Body of pancreas (tissue), 4 donors: ENCODE results near the gene PLEKHB1. TPM values are rescaled to one million over a fixed set of nuclear protein-coding genes. Genes with fewer than 3 reads are reported as not detected.

Experiments used
- ATAC-seq: fragments of 150-250 bp; one replicate; pipeline ENCODE4 v1.9.1; 2016
- DNase-seq, 4 donors: peaks; one replicate each; pipeline ENCODE4 v3.0.0-alpha.2; 2019
- H3K27ac ChIP-seq, 4 donors: fragments of 200-600 bp; sonication (generic); 1 replicate in 3 of 4; 2 replicates in 1 of 4; pipeline versions ENCODE4 v1.5.1 to v1.6.1; 2016 to 2019; ENCODE audit warnings: mild to moderate bottlenecking in 1 of 4, mixed read lengths in 1 of 4, moderate library complexity in 1 of 4
- H3K27me3 ChIP-seq, 2 donors: fragments of 200-600 bp; sonication (generic); one replicate each; pipeline ENCODE4 v1.6.0; 2016; ENCODE audit warnings: mild to moderate bottlenecking in 1 of 2
- H3K36me3 ChIP-seq, 2 donors: fragments of 200-600 bp; sonication (generic); replicated peaks in 1 of 2; 2 replicates each; pipeline ENCODE4 v1.5.1; 2016; ENCODE audit warnings: low read depth in 2 of 2; ENCODE audit not compliant: insufficient read depth in 1 of 2
- H3K4me1 ChIP-seq: fragments of 200-600 bp; sonication (generic); one replicate; pipeline ENCODE4 v1.6.0; 2016
- H3K4me3 ChIP-seq, 2 donors: fragments of 200-600 bp; sonication (generic); 1 replicate in 1 of 2; 2 replicates in 1 of 2; pipeline ENCODE4 v1.5.1; 2016 to 2019
- H3K9me3 ChIP-seq, 3 donors: fragments of 200-600 bp; sonication (generic); 1 replicate in 2 of 3; 2 replicates in 1 of 3; pipeline ENCODE4 v1.5.1; 2016
- POLR2A ChIP-seq, 3 donors: fragments of 450-650 bp; IDR thresholded peaks; one replicate each; pipeline ENCODE4 v1.6.1; 2016; ENCODE audit warnings: antibody characterized with exemption in 3 of 3, mild to moderate bottlenecking in 2 of 3
- WGBS, 2 donors: methylation state at CpG; one replicate each; pipeline ENCODE4 v1.1.5; 2017; 5-methylcytosine and 5-hydroxymethylcytosine counted together
- intact Hi-C: fragments of 100-400 bp; cut with DNase I; formaldehyde crosslinking; loops from one replicate; pipeline ENCODE4 v1.15.1; 2023
- total RNA-seq, 2 donors: library from RNA; depleted of rRNA; stranded (reverse); fragments of >200 nt; gene quantifications; one replicate each; pipeline ENCODE4 v1.1.0, GENCODE V29; 2016
- TF ChIP-seq, protein P1 (sequence below), 7 experiments: fragments of 450-650 bp in 4 of 7; fragments of 200-600 bp in 3 of 7; sonication (generic) in 3 of 7; IDR thresholded peaks; one replicate each; pipeline ENCODE4 v1.5.1; 2016 to 2019; ENCODE audit warnings: antibody characterized with exemption in 7 of 7

Gene PLEKHB1
- total RNA-seq, 2 donors from 2014 or later, result 22.4 to 42.5 TPM

DNA sequence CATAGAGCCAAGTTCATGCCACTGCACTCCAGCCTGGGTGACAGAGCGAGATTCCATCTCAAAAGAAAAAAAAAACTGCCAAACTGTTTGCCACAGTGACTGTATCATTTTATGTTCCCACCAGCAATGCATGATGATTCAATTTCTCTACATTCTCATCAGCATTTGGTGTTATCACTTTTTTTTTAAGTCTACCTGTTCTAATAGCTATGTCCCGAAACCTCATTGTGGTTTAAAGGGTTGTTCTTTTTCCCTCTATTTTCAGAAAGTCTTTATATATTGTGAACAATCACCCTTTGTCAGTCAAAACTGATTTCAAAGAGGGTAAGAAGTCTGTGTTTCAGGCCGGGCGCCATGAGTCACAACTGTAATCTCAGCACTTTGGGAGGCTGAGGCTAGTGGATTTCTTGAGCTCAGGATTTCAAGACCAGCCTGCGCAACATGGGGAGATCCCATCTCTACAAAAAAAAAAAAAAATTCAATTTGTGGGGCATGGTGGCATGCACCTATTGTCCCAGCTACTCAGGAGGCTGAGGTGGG, 33.7 kb upstream of the PLEKHB1 start:
- 81 to 86% methylated on average over 5 of the region's 5 CpGs for WGBS, 2 donors
- TF ChIP-seq, protein P1, sequence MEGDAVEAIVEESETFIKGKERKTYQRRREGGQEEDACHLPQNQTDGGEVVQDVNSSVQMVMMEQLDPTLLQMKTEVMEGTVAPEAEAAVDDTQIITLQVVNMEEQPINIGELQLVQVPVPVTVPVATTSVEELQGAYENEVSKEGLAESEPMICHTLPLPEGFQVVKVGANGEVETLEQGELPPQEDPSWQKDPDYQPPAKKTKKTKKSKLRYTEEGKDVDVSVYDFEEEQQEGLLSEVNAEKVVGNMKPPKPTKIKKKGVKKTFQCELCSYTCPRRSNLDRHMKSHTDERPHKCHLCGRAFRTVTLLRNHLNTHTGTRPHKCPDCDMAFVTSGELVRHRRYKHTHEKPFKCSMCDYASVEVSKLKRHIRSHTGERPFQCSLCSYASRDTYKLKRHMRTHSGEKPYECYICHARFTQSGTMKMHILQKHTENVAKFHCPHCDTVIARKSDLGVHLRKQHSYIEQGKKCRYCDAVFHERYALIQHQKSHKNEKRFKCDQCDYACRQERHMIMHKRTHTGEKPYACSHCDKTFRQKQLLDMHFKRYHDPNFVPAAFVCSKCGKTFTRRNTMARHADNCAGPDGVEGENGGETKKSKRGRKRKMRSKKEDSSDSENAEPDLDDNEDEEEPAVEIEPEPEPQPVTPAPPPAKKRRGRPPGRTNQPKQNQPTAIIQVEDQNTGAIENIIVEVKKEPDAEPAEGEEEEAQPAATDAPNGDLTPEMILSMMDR (IDR thresholded peaks at IDR 0.05), result no peak
- no peak for TF ChIP-seq POLR2A (IDR thresholded peaks at IDR 0.05)
- Histone ChIP-seq H3K27me3 (no peaks in the 10 kb centered on the region), H3K36me3 (no peaks in the 10 kb centered on the region), H3K9me3 (no peaks in the 10 kb centered on the region), H3K4me3 (no peak overlapping the region), H3K4me1 (no peaks in the 10 kb centered on the region), H3K27ac (no peak overlapping the region)
- intact Hi-C loops, result no loop called here
- no peak for DNase-seq
- ATAC-seq, result no peak

DNA sequence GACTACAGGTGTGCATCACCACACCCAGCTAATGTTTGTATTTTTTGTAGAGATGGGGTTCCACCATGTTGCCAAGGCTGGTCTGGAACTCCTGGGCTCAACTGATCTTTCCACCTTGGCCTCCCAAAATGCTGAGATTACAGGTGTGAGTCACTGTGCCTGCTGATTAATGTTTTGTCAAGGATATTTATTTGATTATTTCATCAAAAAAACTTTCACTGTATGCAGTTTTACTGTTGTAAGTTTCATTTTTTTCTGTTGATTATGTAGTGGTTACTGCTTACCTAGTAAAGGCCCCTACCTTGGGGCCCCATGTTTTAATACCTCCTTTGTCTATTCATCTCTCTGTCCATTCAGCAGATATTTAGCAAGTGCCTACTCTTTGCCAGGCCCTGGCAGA, 31.8 kb upstream of the PLEKHB1 start:
- intact Hi-C loops, result no loop called here
- Histone ChIP-seq H3K27ac (no peak overlapping the region), H3K9me3 (no peaks in the 10 kb centered on the region), H3K4me3 (no peak overlapping the region), H3K36me3 (no peaks in the 10 kb centered on the region), H3K4me1 (no peaks in the 10 kb centered on the region), H3K27me3 (no peaks in the 10 kb centered on the region)
- ATAC-seq (no peak), DNase-seq (no peak)
- no peak for TF ChIP-seq POLR2A (IDR thresholded peaks at IDR 0.05)
- TF ChIP-seq, protein P1 (IDR thresholded peaks at IDR 0.05), result no peak

DNA sequence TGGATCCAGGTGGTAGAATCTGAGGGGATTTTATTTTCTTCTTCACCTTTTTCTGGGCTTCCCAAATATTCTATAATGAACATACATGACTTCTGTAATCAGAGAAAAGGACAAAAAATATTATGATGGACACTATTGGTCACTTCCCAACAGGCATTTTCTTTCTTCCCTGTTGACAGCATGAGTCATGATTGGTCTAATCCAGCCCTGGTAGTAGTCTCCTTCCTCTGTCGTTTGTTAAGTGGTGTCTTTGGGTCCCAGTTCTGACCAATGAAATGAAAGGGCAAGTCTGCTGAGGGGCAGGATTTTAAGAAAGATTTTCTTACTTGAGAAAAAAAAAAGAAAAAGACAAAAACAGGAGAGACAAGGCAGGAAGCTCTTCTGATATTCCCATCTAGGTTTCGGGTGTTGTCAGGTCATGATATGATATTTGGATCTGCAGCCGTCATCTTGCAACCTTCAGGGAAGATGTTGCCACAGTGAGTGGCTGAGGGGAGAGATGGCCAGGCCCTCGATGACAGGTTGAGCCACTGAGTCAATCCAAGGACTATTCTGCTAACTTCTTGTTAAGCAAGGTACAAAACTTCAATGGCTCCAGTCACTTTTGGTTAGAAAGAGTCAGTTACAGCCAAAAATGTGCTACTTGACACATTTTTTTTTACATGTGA, 23.3 kb upstream of the PLEKHB1 start:
- TF ChIP-seq, protein P1 (IDR thresholded peaks at IDR 0.05), result no peak
- no peak for TF ChIP-seq POLR2A (IDR thresholded peaks at IDR 0.05)
- no peak for DNase-seq
- peak overlapping the region in 1 of 4 donors; percentile 53 for H3K27ac ChIP-seq
- WGBS, 2 donors, result 50 to 52% methylated on average over 4 of the region's 4 CpGs
- H3K4me1 ChIP-seq, result peaks cover 4% of the 10 kb centered on the region
- no peaks in the 10 kb centered on the region for H3K9me3 ChIP-seq
- intact Hi-C loops, result no loop called here
- H3K4me3 ChIP-seq, result no peak overlapping the region
- ATAC-seq, result no peak
- H3K27me3 ChIP-seq, result no peaks in the 10 kb centered on the region
- no peaks in the 10 kb centered on the region for H3K36me3 ChIP-seq

DNA sequence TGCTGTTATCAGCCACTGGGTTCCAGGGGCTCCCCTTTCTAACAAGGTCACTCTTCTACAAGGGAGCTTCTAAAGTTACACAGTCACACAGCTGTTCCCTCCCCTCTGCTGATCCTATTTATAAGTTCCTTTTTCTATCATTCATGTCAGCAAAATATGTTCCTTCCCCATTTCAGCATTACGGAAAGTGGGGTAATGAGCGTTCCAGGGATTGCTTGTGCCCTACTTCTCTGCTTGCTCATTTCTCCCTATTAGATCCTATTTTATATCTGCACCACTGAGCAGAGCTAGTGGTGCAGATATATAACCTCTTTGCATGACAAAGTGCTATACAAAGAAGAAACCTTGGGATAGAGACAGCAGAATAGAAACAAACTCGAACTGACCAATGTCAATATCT, 22.7 kb upstream of the PLEKHB1 start:
- H3K36me3 ChIP-seq, result no peaks in the 10 kb centered on the region
- DNase-seq (peak in 1 of 4 donors; percentile 46), ATAC-seq (no peak)
- H3K4me3 ChIP-seq, result no peak overlapping the region
- TF ChIP-seq, protein P1 (IDR thresholded peaks at IDR 0.05), result no peak
- no peak for TF ChIP-seq POLR2A (IDR thresholded peaks at IDR 0.05)
- peak overlapping the region in 1 of 4 donors; percentile 53 for H3K27ac ChIP-seq
- WGBS, 2 donors, result 21 to 31% methylated on average over 3 of the region's 3 CpGs
- H3K9me3 ChIP-seq, result no peaks in the 10 kb centered on the region
- H3K27me3 ChIP-seq, result no peaks in the 10 kb centered on the region
- H3K4me1 ChIP-seq, result peaks cover 4% of the 10 kb centered on the region
- intact Hi-C loops, result no loop called here
